Suprapubic skin (tissue), 4 donors: ENCODE measurements around the gene SCN2B. TPM values are rescaled to one million over a fixed set of nuclear protein-coding genes. Genes with fewer than 3 reads are reported as not detected.

ENCODE experiments used
- DNase-seq, 2 donors: peaks; one replicate each; pipeline ENCODE4 v3.0.0-alpha.2; 2019; ENCODE audit warnings: low spot score in 2 of 2
- H3K27ac ChIP-seq: fragments of 200-600 bp; sonication (generic); one replicate; pipeline ENCODE4 v1.5.1; 2019
- H3K27me3 ChIP-seq: fragments of 200-600 bp; sonication (generic); one replicate; pipeline ENCODE4 v1.5.1; 2019
- H3K36me3 ChIP-seq: fragments of 200-600 bp; sonication (generic); one replicate; pipeline ENCODE4 v1.5.1; 2019
- H3K4me1 ChIP-seq: fragments of 200-600 bp; sonication (generic); one replicate; pipeline ENCODE4 v1.5.1; 2019
- H3K4me3 ChIP-seq: fragments of 200-600 bp; sonication (generic); one replicate; pipeline ENCODE4 v1.5.1; 2019; ENCODE audit warnings: mild to moderate bottlenecking
- H3K9me3 ChIP-seq: fragments of 200-600 bp; sonication (generic); one replicate; pipeline ENCODE4 v1.5.1; 2019
- CTCF ChIP-seq, 2 donors: fragments of 200-600 bp in 1 of 2; fragments of 450-650 bp in 1 of 2; sonication (generic) in 1 of 2; IDR thresholded peaks; one replicate each; pipeline ENCODE4 v1.5.1; 2016 to 2019; ENCODE audit warnings: antibody characterized with exemption in 2 of 2, mild to moderate bottlenecking in 1 of 2, moderate library complexity in 1 of 2
- EP300 ChIP-seq: sonication (generic); formaldehyde crosslinking; IDR thresholded peaks from one replicate; pipeline ENCODE4 v1.6.1; 2017; ENCODE audit warnings: antibody characterized with exemption
- POLR2A ChIP-seq, 2 donors: fragments of 450-650 bp; IDR thresholded peaks; one replicate each; pipeline ENCODE4 v1.6.1; 2017; ENCODE audit warnings: antibody characterized with exemption in 2 of 2, mild to moderate bottlenecking in 2 of 2, moderate library complexity in 2 of 2
- POLR2AphosphoS5 ChIP-seq, 3 donors: sonication (generic); formaldehyde crosslinking; IDR thresholded peaks; one replicate each; pipeline ENCODE4 v1.6.1; 2017; ENCODE audit warnings: antibody characterized with exemption in 3 of 3
- WGBS: methylation state at CpG from one replicate; pipeline ENCODE4 v1.1.5; 2018; 5-methylcytosine and 5-hydroxymethylcytosine counted together
- total RNA-seq, 4 donors: library from RNA; depleted of rRNA; stranded (reverse); fragments of >200 nt; gene quantifications; one replicate each; pipeline ENCODE4 v1.1.0, GENCODE V29; 2016

SCN2B gene
- total RNA-seq, 4 donors from 2014 or later: 0.08 to 0.21 TPM; not detected in 2

GRCh38 chr11:118117790-118118601, 58.4 kb downstream of the SCN2B start:
- 82% methylated on average over 9 of the region's 9 CpGs for WGBS
- Histone ChIP-seq H3K27ac (no peak overlapping the region), H3K4me3 (no peak overlapping the region), H3K9me3 (no peaks in the 10 kb centered on the region), H3K27me3 (peaks cover 9% of the 10 kb centered on the region), H3K36me3 (no peaks in the 10 kb centered on the region), H3K4me1 (no peaks in the 10 kb centered on the region)
- peak in 1 of 2 donors; percentile 27 for DNase-seq
- TF ChIP-seq POLR2AphosphoS5 (IDR thresholded peaks at IDR 0.05): no peak
- no peak for TF ChIP-seq CTCF (IDR thresholded peaks at IDR 0.05)
- TF ChIP-seq EP300: no peak
- no peak for TF ChIP-seq POLR2A (IDR thresholded peaks at IDR 0.05)

- H3K9me3 ChIP-seq: no peaks in the 10 kb centered on the region
- no peaks in the 10 kb centered on the region for H3K4me1 ChIP-seq
- TF ChIP-seq EP300: no peak
- no peak for TF ChIP-seq CTCF (IDR thresholded peaks at IDR 0.05)
- no peak for TF ChIP-seq POLR2AphosphoS5 (IDR thresholded peaks at IDR 0.05)
- TF ChIP-seq POLR2A (IDR thresholded peaks at IDR 0.05): no peak
- H3K27me3 ChIP-seq: peaks cover 9% of the 10 kb centered on the region
- no peak overlapping the region for H3K27ac ChIP-seq
- no peak overlapping the region for H3K4me3 ChIP-seq
- no peak for DNase-seq
- H3K36me3 ChIP-seq: no peaks in the 10 kb centered on the region
- 93% methylated on average over 7 of the region's 7 CpGs for WGBS
Measured at GRCh38 chr11:118115048-118115447, 61.4 kb downstream of the SCN2B start.

GRCh38 chr11:118114266-118114665, 62.2 kb downstream of the SCN2B start:
- no peaks in the 10 kb centered on the region for H3K9me3 ChIP-seq
- TF ChIP-seq POLR2AphosphoS5 (IDR thresholded peaks at IDR 0.05): no peak
- no peak for TF ChIP-seq EP300
- TF ChIP-seq POLR2A (IDR thresholded peaks at IDR 0.05): no peak
- no peak for TF ChIP-seq CTCF (IDR thresholded peaks at IDR 0.05)
- H3K36me3 ChIP-seq: no peaks in the 10 kb centered on the region
- H3K4me3 ChIP-seq: no peak overlapping the region
- no peak overlapping the region for H3K27ac ChIP-seq
- H3K4me1 ChIP-seq: no peaks in the 10 kb centered on the region
- DNase-seq: no peak
- 64% methylated on average over 1 of the region's 1 CpG for WGBS
- peaks cover 9% of the 10 kb centered on the region for H3K27me3 ChIP-seq

- TF ChIP-seq POLR2AphosphoS5 (IDR thresholded peaks at IDR 0.05): no peak
- no peak for TF ChIP-seq POLR2A (IDR thresholded peaks at IDR 0.05)
- TF ChIP-seq EP300: no peak
- no peak for TF ChIP-seq CTCF (IDR thresholded peaks at IDR 0.05)
- H3K9me3 ChIP-seq: no peaks in the 10 kb centered on the region
- H3K36me3 ChIP-seq: no peaks in the 10 kb centered on the region
- H3K27ac ChIP-seq: no peak overlapping the region
- no peak overlapping the region for H3K4me3 ChIP-seq
- 83% methylated on average over 11 of the region's 11 CpGs for WGBS
- H3K27me3 ChIP-seq: peaks cover 6% of the 10 kb centered on the region
- DNase-seq: no peak
- no peaks in the 10 kb centered on the region for H3K4me1 ChIP-seq
Measured at GRCh38 chr11:118112711-118113430, 63.6 kb downstream of the SCN2B start.

Other genes with a start within 250 kb of the SCN2B start
- gene TMPRSS13, start 247.2 kb downstream of the SCN2B start, total RNA-seq: 10 to 100 TPM; 24.7 to 92.0 (median 73.1) TPM
- gene IL10RA, start 190.2 kb downstream of the SCN2B start, total RNA-seq: 1 to 10 TPM; 2.9 to 7.2 (median 4.4) TPM
- gene TMPRSS4, start 99.6 kb downstream of the SCN2B start, total RNA-seq: 10 to 100 TPM in 1 of 4 donors, 1 to 10 TPM in 3; 1.6 to 17.0 (median 2.4) TPM
- gene SMIM35, start 89.7 kb downstream of the SCN2B start, total RNA-seq: not detected
- gene SCN4B, start 23.8 kb downstream of the SCN2B start, total RNA-seq: 1 to 10 TPM; 1.5 to 1.8 (median 1.5) TPM
- gene JAML, start 48.4 kb upstream of the SCN2B start, total RNA-seq: 1 to 10 TPM in 3 of 4 donors, not detected in 1; 1.1 to 4.9 (median 2.1) TPM
- 10 to 100 TPM; 23.9 to 87.2 (median 56.1) TPM for gene MPZL3, start 75.7 kb upstream of the SCN2B start, total RNA-seq
- gene MPZL2, start 87.7 kb upstream of the SCN2B start, total RNA-seq: 100 to 1,000 TPM in 1 of 4 donors, 10 to 100 TPM in 3; 54.5 to 111 (median 56.7) TPM
- 1 to 10 TPM in 1 of 4 donors, under 1 TPM in 2, not detected in 1; 0.55 to 3.3 (median 0.79) TPM for gene CD3E, start 128.1 kb upstream of the SCN2B start, total RNA-seq
- 1 to 10 TPM in 2 of 4 donors, not detected in 2; 1.8 to 4.4 TPM for gene CD3D, start 166.1 kb upstream of the SCN2B start, total RNA-seq
- gene CD3G, start 167.7 kb upstream of the SCN2B start, total RNA-seq: 1 to 10 TPM in 1 of 4 donors, under 1 TPM in 1, not detected in 2; 0.73 to 1.2 TPM
- 10 to 100 TPM; 37.0 to 81.8 (median 50.4) TPM for gene UBE4A, start 183.0 kb upstream of the SCN2B start, total RNA-seq
- gene ATP5MG, start 225.0 kb upstream of the SCN2B start, total RNA-seq: 10 to 100 TPM; 26.6 to 70.0 (median 49.7) TPM